Spleen (tissue), 11 donors: ENCODE results near the gene CREB3L4. TPM values are rescaled to one million over a fixed set of nuclear protein-coding genes. Genes with fewer than 3 reads are reported as not detected.

ENCODE experiments used
- DNase-seq: peaks from one replicate; pipeline ENCODE4 v3.0.0-alpha.2; 2020
- H3K27ac ChIP-seq, 8 donors: fragments of 200-600 bp; sonication (generic) in 7 of 8; 1 replicate in 4 of 8; 2 replicates in 4 of 8; pipeline versions ENCODE4 v1.5.0 to v1.8.0; 2016 to 2021; ENCODE audit warnings: inconsistent platforms in 4 of 8, mild to moderate bottlenecking in 4 of 8, moderate library complexity in 1 of 8
- H3K27me3 ChIP-seq, 7 donors: fragments of 200-600 bp; sonication (generic) in 6 of 7; replicated peaks in 1 of 7; 1 replicate in 4 of 7; 2 replicates in 3 of 7; pipeline versions ENCODE4 v1.5.0 to v1.8.0; 2016 to 2021; ENCODE audit warnings: inconsistent platforms in 3 of 7, mild to moderate bottlenecking in 1 of 7
- H3K36me3 ChIP-seq, 6 donors: fragments of 200-600 bp; sonication (generic) in 5 of 6; 1 replicate in 4 of 6; 2 replicates in 2 of 6; pipeline versions ENCODE4 v1.5.0 to v1.8.0; 2016 to 2021; ENCODE audit warnings: inconsistent platforms in 2 of 6
- H3K4me1 ChIP-seq, 6 donors: fragments of 200-600 bp; sonication (generic) in 5 of 6; 1 replicate in 3 of 6; 2 replicates in 3 of 6; pipeline versions ENCODE4 v1.5.0 to v1.8.0; 2016 to 2021; ENCODE audit warnings: inconsistent platforms in 3 of 6
- H3K4me3 ChIP-seq, 8 donors: fragments of 200-600 bp; sonication (generic) in 7 of 8; 1 replicate in 4 of 8; 2 replicates in 4 of 8; pipeline versions ENCODE4 v1.5.0 to v1.8.0; 2016 to 2021; ENCODE audit warnings: inconsistent platforms in 4 of 8, mild to moderate bottlenecking in 4 of 8, moderate library complexity in 2 of 8
- H3K9me3 ChIP-seq, 8 donors: fragments of 200-600 bp; sonication (generic) in 7 of 8; 1 replicate in 4 of 8; 2 replicates in 4 of 8; pipeline versions ENCODE4 v1.5.0 to v1.8.0; 2016 to 2021; ENCODE audit warnings: inconsistent platforms in 4 of 8
- CTCF ChIP-seq, 11 experiments: fragments of 200-600 bp in 7 of 11; fragments of 450-650 bp in 4 of 11; sonication (generic) in 4 of 11; IDR thresholded peaks in 8 of 11; conservative IDR thresholded peaks in 3 of 11; 1 replicate in 7 of 11; 2 replicates in 4 of 11; pipeline versions ENCODE4 v1.4.0 to v1.8.0; 2016 to 2021; ENCODE audit warnings: antibody characterized with exemption in 11 of 11, inconsistent platforms in 4 of 11, mild to moderate bottlenecking in 1 of 11
- POLR2A ChIP-seq, 3 donors: fragments of 450-650 bp; IDR thresholded peaks; one replicate each; pipeline ENCODE4 v1.5.1; 2017; ENCODE audit warnings: antibody characterized with exemption in 3 of 3, mild to moderate bottlenecking in 1 of 3
- POLR2AphosphoS5 ChIP-seq, 3 donors: sonication (generic); formaldehyde crosslinking; IDR thresholded peaks; one replicate each; pipeline ENCODE4 v1.5.1; 2017; ENCODE audit warnings: antibody characterized with exemption in 3 of 3
- WGBS, 5 donors: extraction: QIAGEN DNeasy Blood & Tissue Kit in 3 of 5; methylation state at CpG; one replicate each; pipeline versions ENCODE4 v1.1.5 to v1.1.7; 2013 to 2018; 5-methylcytosine and 5-hydroxymethylcytosine counted together
- intact Hi-C: fragments of 100-400 bp; cut with DNase I; formaldehyde crosslinking; loops from one replicate; pipeline ENCODE4 v1.15.0; 2023; ENCODE audit warnings: low total_unique reads
- polyA plus RNA-seq, 3 donors: library from polyadenylated mRNA; stranded (reverse); fragments of 200-250 nt; gene quantifications; one replicate each; pipeline ENCODE4 v1.2.1, GENCODE V29; 2013
- total RNA-seq, 7 donors: library from RNA; depleted of rRNA in 3 of 7; stranded (reverse); fragments of >200 nt in 3 of 7; fragmentation: NEBNext Ultra II Directional in 4 of 7; extraction: Animal tissue kit (Norgen Biotek cat#: 25700) in 4 of 7; gene quantifications; one replicate each; pipeline versions ENCODE4 v1.1.0 to v1.2.1, GENCODE V29; 2016 to 2021
- donor health status: healthy with polysubstance abuse.
- donor health status: DM: no; HTN: no; CAD: no; lungs with moderate emphysema.
- donor health status: DM: no; HTN: no; CAD: no.
- donor health status: Bipolar disorder and iron deficiency.
- donor health status: healthy.
- donor health status: DM: no; HTN: no; CAD: no.
- donor health status: DM: yes; HTN: yes; CAD: no.

CREB3L4 gene
- total and polyA plus RNA-seq, 10 donors, result 6.1 to 18.0 (median 9.5) TPM

- peak overlapping the region in 7 of 8 donors; percentile 29 to 72 (median 48) for H3K4me3 ChIP-seq
- no peaks in the 10 kb centered on the region for H3K9me3 ChIP-seq
- H3K27me3 ChIP-seq, result no peaks in the 10 kb centered on the region
- peak overlapping the region in 7 of 8 donors; percentile 82 to 91 (median 84) for H3K27ac ChIP-seq
- peaks cover 0 to 24% (median 0%) of the 10 kb centered on the region in 6 donors for H3K36me3 ChIP-seq
- TF ChIP-seq POLR2AphosphoS5 (IDR thresholded peaks at IDR 0.05) (peak in 1 of 3 donors; percentile 52), CTCF (IDR thresholded peaks at IDR 0.05 in 8 of 11, conservative IDR thresholded peaks at IDR 0.05 in 3 of 11) (no peak), POLR2A (IDR thresholded peaks at IDR 0.05) (no peak)
- DNase-seq, result no peak
- intact Hi-C loops, result loop anchor here (5.0 kb wide), 1 partner anchor 187 kb away; no protein-coding TSS in a partner anchor
- WGBS, 5 donors, result 40 to 57% (median 45%) methylated on average over 6 of the region's 6 CpGs
- peaks cover 24 to 75% (median 54%) of the 10 kb centered on the region in 6 donors for H3K4me1 ChIP-seq
Observed at GRCh38 chr1:153984123-153984894, 16.6 kb downstream of the CREB3L4 start.

GRCh38 chr1:153985341-153985912, 17.7 kb downstream of the CREB3L4 start:
- Histone ChIP-seq H3K27me3 (no peaks in the 10 kb centered on the region), H3K4me1 (peaks cover 24 to 80% (median 60%) of the 10 kb centered on the region in 6 donors), H3K36me3 (peaks cover 0 to 24% (median 0%) of the 10 kb centered on the region in 6 donors), H3K27ac (peak overlapping the region; percentile 60 to 91 (median 84)), H3K9me3 (no peaks in the 10 kb centered on the region), H3K4me3 (peak overlapping the region; percentile 29 to 72 (median 48))
- intact Hi-C loops, result no loop called here
- 19 to 36% (median 27%) methylated on average over 7 of the region's 7 CpGs for WGBS, 5 donors
- TF ChIP-seq CTCF (IDR thresholded peaks at IDR 0.05 in 8 of 11, conservative IDR thresholded peaks at IDR 0.05 in 3 of 11) (no peak), POLR2AphosphoS5 (IDR thresholded peaks at IDR 0.05) (no peak), POLR2A (IDR thresholded peaks at IDR 0.05) (no peak)
- no peak for DNase-seq

GRCh38 chr1:153985941-153986761, 18.4 kb downstream of the CREB3L4 start, which contains the start of gene RAB13:
Gene RAB13, minus strand, starts transcription at chr1:153986339. Its CDS starts 103 bp downstream, at chr1:153986236.
- peak; percentile 88 for DNase-seq
- Histone ChIP-seq H3K27ac (peak within 1 kb of the TSS; percentile 66 to 91 (median 84)), H3K36me3 (peaks cover 0 to 16% (median 0%) of the 10 kb centered on the region in 6 donors), H3K4me1 (peaks cover 21 to 75% (median 56%) of the 10 kb centered on the region in 6 donors), H3K9me3 (no peaks in the 10 kb centered on the region), H3K27me3 (no peaks in the 10 kb centered on the region), H3K4me3 (peak within 1 kb of the TSS; percentile 29 to 72 (median 48))
- WGBS, 5 donors, result 4 to 12% (median 9%) methylated on average over 27 to 32 of the region's 32 CpGs
- intact Hi-C loops, result no loop called here
- TF ChIP-seq CTCF (IDR thresholded peaks at IDR 0.05 in 8 of 11, conservative IDR thresholded peaks at IDR 0.05 in 3 of 11) (no peak), POLR2AphosphoS5 (IDR thresholded peaks at IDR 0.05) (peak; percentile 61 to 83 (median 83)), POLR2A (IDR thresholded peaks at IDR 0.05) (peak in 1 of 3 donors; percentile 20)
